Heart left ventricle (tissue), 13 donors: ENCODE measurements around the gene SLC9A7.

Experiments used
- POLR2A ChIP-seq, 2 donors: fragments of 450-650 bp; IDR thresholded peaks; one replicate each; pipeline ENCODE4 v1.6.1; 2017; ENCODE audit warnings: antibody characterized with exemption in 2 of 2, mild to moderate bottlenecking in 2 of 2, moderate library complexity in 2 of 2
- TF ChIP-seq, protein P1 (sequence below), 12 donors: fragments of 200-600 bp; sonication (generic) in 4 of 12; IDR thresholded peaks; one replicate each; pipeline versions ENCODE4 v1.5.0 to v1.8.0; 2018 to 2022; ENCODE audit warnings: antibody characterized with exemption in 12 of 12, mild to moderate bottlenecking in 5 of 12
- donor health status: ischemic (EF 13 %, LVEDD 7.1; RV severe dilation, severe dysfunction).
- donor health status: DM: no; HTN: yes; CAD: no.
- donor health status: DM: no; HTN: no; CAD: no.
- donor health status: ischemic (EF 25% LVEDD 6.9; RV normal size, moderate dysfunction).
- donor health status: ischemic (EF 25% LVEDD 5.7; RV mildly dilated, moderate dysfunction).
- donor health status: ischemic (EF 35%, LVEDD 5.7; RV mildly dilated, moderate dysfunction).
- donor health status: nonischemic (EF 11% LVEDD 7.7; RV severe dilation, severe dysfunction).
- donor health status: DM: yes; HTN: yes; CAD: no.
- donor health status: PGD.
- donor health status: ischemic (EF 29% LVEDD 5.4; RV normal size, mild dysfunction).
- donor health status: nonischemic (EF 23%, LVEDD 6.1; RV moderate dilation, normal function).

DNA sequence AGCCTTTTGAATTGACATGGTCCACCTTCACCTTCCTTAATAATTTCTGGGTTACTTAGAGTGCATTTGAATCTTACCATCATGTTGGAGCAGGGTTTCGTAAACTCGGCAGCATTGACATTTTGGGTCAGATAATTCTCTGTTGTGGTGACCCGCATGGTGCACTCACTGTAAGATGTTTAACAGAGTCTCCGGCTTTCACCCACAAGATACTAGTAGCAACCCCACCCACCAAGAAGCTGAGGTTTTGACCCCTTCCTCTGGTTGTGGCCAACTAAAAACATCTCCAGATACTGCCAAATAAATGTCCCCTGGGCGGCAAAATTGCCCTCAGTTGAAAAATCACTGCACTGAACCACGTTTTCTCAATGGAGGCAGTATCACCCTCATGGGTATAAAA lies 122.7 kb downstream of the SLC9A7 start:
- TF ChIP-seq, protein P1, sequence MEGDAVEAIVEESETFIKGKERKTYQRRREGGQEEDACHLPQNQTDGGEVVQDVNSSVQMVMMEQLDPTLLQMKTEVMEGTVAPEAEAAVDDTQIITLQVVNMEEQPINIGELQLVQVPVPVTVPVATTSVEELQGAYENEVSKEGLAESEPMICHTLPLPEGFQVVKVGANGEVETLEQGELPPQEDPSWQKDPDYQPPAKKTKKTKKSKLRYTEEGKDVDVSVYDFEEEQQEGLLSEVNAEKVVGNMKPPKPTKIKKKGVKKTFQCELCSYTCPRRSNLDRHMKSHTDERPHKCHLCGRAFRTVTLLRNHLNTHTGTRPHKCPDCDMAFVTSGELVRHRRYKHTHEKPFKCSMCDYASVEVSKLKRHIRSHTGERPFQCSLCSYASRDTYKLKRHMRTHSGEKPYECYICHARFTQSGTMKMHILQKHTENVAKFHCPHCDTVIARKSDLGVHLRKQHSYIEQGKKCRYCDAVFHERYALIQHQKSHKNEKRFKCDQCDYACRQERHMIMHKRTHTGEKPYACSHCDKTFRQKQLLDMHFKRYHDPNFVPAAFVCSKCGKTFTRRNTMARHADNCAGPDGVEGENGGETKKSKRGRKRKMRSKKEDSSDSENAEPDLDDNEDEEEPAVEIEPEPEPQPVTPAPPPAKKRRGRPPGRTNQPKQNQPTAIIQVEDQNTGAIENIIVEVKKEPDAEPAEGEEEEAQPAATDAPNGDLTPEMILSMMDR (IDR thresholded peaks at IDR 0.05), result no peak
- no peak for TF ChIP-seq POLR2A (IDR thresholded peaks at IDR 0.05)
